HEK293 (cell line): ENCODE results near the gene GGA1.

Experiments used
- AEBP2 ChIP-seq: fragments of 450-650 bp; formaldehyde crosslinking; IDR thresholded peaks from 2 replicates; pipeline ENCODE4 v1.5.1; 2016; ENCODE audit warnings: missing biosample characterization, missing genetic modification characterization, borderline replicate concordance
- GLIS2 ChIP-seq: fragments of 450-650 bp; formaldehyde crosslinking; IDR thresholded peaks from 2 replicates; pipeline ENCODE4 v1.5.1; 2016; ENCODE audit warnings: missing biosample characterization, missing genetic modification characterization
- HIC1 ChIP-seq: fragments of 450-650 bp; formaldehyde crosslinking; IDR thresholded peaks from 2 replicates; pipeline ENCODE4 v1.5.1; 2016; ENCODE audit warnings: missing biosample characterization, missing genetic modification characterization
- INSM2 ChIP-seq: fragments of 450-650 bp; formaldehyde crosslinking; IDR thresholded peaks from 2 replicates; pipeline ENCODE4 v1.5.1; 2016; ENCODE audit warnings: missing biosample characterization, missing genetic modification characterization
- KLF10 ChIP-seq: fragments of 450-650 bp; IDR thresholded peaks from 2 replicates; pipeline ENCODE4 v1.5.1; 2018; ENCODE audit warnings: missing biosample characterization, mild to moderate bottlenecking, missing genetic modification characterization
- KLF17 ChIP-seq: fragments of 450-650 bp; formaldehyde crosslinking; IDR thresholded peaks from 2 replicates; pipeline ENCODE4 v1.5.1; 2016; ENCODE audit warnings: missing biosample characterization, missing genetic modification characterization
- MEIS1 ChIP-seq: sonication (generic); formaldehyde crosslinking; IDR thresholded peaks from 2 replicates; pipeline ENCODE4 v1.8.1; 2022; ENCODE audit warnings: missing genetic modification reagents, mild to moderate bottlenecking, borderline replicate concordance
- PRDM1 ChIP-seq: fragments of 450-650 bp; formaldehyde crosslinking; IDR thresholded peaks from 2 replicates; pipeline ENCODE4; 2016; ENCODE audit warnings: missing biosample characterization, missing genetic modification characterization
- PRDM10 ChIP-seq: fragments of 450-650 bp; formaldehyde crosslinking; IDR thresholded peaks from 2 replicates; pipeline ENCODE4 v1.5.1; 2016; ENCODE audit warnings: missing biosample characterization, missing genetic modification characterization
- REPIN1 ChIP-seq: fragments of 450-650 bp; formaldehyde crosslinking; IDR thresholded peaks from 2 replicates; pipeline ENCODE4 v1.5.1; 2017; ENCODE audit warnings: missing biosample characterization, missing genetic modification characterization, low read depth
- SP2 ChIP-seq: fragments of 450-650 bp; formaldehyde crosslinking; IDR thresholded peaks from 2 replicates; pipeline ENCODE4 v1.5.1; 2016; ENCODE audit warnings: missing biosample characterization, missing genetic modification characterization
- ZNF138 ChIP-seq: fragments of 450-650 bp; formaldehyde crosslinking; IDR thresholded peaks from 2 replicates; pipeline ENCODE4 v1.5.1; 2016; ENCODE audit warnings: missing biosample characterization, missing genetic modification characterization, borderline replicate concordance
- ZNF155 ChIP-seq: fragments of 450-650 bp; formaldehyde crosslinking; IDR thresholded peaks from 2 replicates; pipeline ENCODE4 v1.5.1; 2016; ENCODE audit warnings: missing biosample characterization, missing genetic modification characterization
- ZNF16 ChIP-seq: fragments of 450-650 bp; formaldehyde crosslinking; IDR thresholded peaks from 2 replicates; pipeline ENCODE4 v1.5.1; 2016; ENCODE audit warnings: low read depth, missing biosample characterization, missing genetic modification characterization
- ZNF18 ChIP-seq: fragments of 450-650 bp; formaldehyde crosslinking; IDR thresholded peaks from 2 replicates; pipeline ENCODE4 v1.5.1; 2016; ENCODE audit warnings: missing biosample characterization, missing genetic modification characterization
- ZNF24 ChIP-seq: fragments of 450-650 bp; formaldehyde crosslinking; IDR thresholded peaks from 2 replicates; pipeline ENCODE4 v1.5.1; 2016; ENCODE audit warnings: missing biosample characterization, missing genetic modification characterization
- ZNF248 ChIP-seq: fragments of 450-650 bp; formaldehyde crosslinking; IDR thresholded peaks from 2 replicates; pipeline ENCODE4 v1.5.1; 2017; ENCODE audit warnings: missing biosample characterization, missing genetic modification characterization
- ZNF292 ChIP-seq: fragments of 450-650 bp; formaldehyde crosslinking; IDR thresholded peaks from 2 replicates; pipeline ENCODE4 v1.5.1; 2016; ENCODE audit warnings: low read depth, missing biosample characterization, missing genetic modification characterization, borderline replicate concordance
- ZNF404 ChIP-seq: fragments of 450-650 bp; formaldehyde crosslinking; IDR thresholded peaks from 2 replicates; pipeline ENCODE4 v1.5.1; 2017; ENCODE audit warnings: missing biosample characterization, missing genetic modification characterization
- ZNF514 ChIP-seq: fragments of 450-650 bp; formaldehyde crosslinking; IDR thresholded peaks from 2 replicates; pipeline ENCODE4 v1.5.1; 2016; ENCODE audit warnings: missing biosample characterization, missing genetic modification characterization
- ZNF585B ChIP-seq: fragments of 450-650 bp; formaldehyde crosslinking; IDR thresholded peaks from 2 replicates; pipeline ENCODE4 v1.5.1; 2016; ENCODE audit warnings: missing biosample characterization, missing genetic modification characterization
- ZNF621 ChIP-seq: fragments of 450-650 bp; formaldehyde crosslinking; IDR thresholded peaks from 2 replicates; pipeline ENCODE4 v1.5.1; 2017; ENCODE audit warnings: missing biosample characterization, missing genetic modification characterization
- ZNF660 ChIP-seq: fragments of 450-650 bp; IDR thresholded peaks from 2 replicates; pipeline ENCODE4 v1.5.1; 2018; ENCODE audit warnings: missing biosample characterization, mild to moderate bottlenecking, missing genetic modification characterization
- ZNF692 ChIP-seq: fragments of 450-650 bp; formaldehyde crosslinking; IDR thresholded peaks from 2 replicates; pipeline ENCODE4 v1.5.1; 2016; ENCODE audit warnings: missing biosample characterization, missing genetic modification characterization
- ZNF707 ChIP-seq: fragments of 450-650 bp; formaldehyde crosslinking; IDR thresholded peaks from 2 replicates; pipeline ENCODE4 v1.5.1; 2016; ENCODE audit warnings: missing biosample characterization, missing genetic modification characterization

GGA1 gene

GRCh38 chr22:37674951-37675929, 66.6 kb downstream of the GGA1 start, which contains the start of gene LGALS1 (continued):
- no peak for TF ChIP-seq ZNF16 (tag by site-specific recombination)
- no peak for TF ChIP-seq ZNF18 (tag by site-specific recombination)
- TF ChIP-seq GLIS2 (tag by site-specific recombination): peak; percentile 85
- no peak for TF ChIP-seq ZNF155 (tag by site-specific recombination)
- no peak for TF ChIP-seq ZNF248
- 0 out of 2 replicates have a peak, but pooled peaks have one; percentile 55 for TF ChIP-seq ZNF660 (tag by site-specific recombination)
- no peak for TF ChIP-seq PRDM1 (tag by site-specific recombination)
- TF ChIP-seq ZNF24: 0 out of 2 replicates have a peak, but pooled peaks have one; percentile 38
- no peak for TF ChIP-seq ZNF292 (tag by site-specific recombination)
- TF ChIP-seq MEIS1: no peak
- peak; percentile 64; the same call in 1 of the 2 replicates for TF ChIP-seq INSM2 (tag by site-specific recombination)
- peak; percentile 95 for TF ChIP-seq ZNF692
- TF ChIP-seq KLF17: peak; percentile 63
- TF ChIP-seq REPIN1: no peak
- peak; percentile 79 for TF ChIP-seq PRDM10 (tag by site-specific recombination)
- TF ChIP-seq AEBP2 (tag by site-specific recombination): no peak
- TF ChIP-seq ZNF621: no peak
- no peak for TF ChIP-seq ZNF514 (tag by site-specific recombination)
- peak; percentile 24; the same call in 1 of the 2 replicates for TF ChIP-seq KLF10
- peak; percentile 89 for TF ChIP-seq SP2
- no peak for TF ChIP-seq ZNF138 (tag by site-specific recombination)
- no peak for TF ChIP-seq ZNF404
- no peak for TF ChIP-seq ZNF707 (tag by site-specific recombination)
- TF ChIP-seq ZNF585B (tag by site-specific recombination): no peak
- peak; percentile 92; the same call in 1 of the 2 replicates for TF ChIP-seq HIC1 (tag by site-specific recombination)
